ENCODE measurements around the gene TACR1. TPM values are rescaled to one million over a fixed set of nuclear protein-coding genes. Genes with fewer than 3 reads are reported as not detected.
"Not testable (repeated sequence)": the region's sequence is repeated elsewhere in the genome, so short reads cannot be mapped to it uniquely, and the experiment has no call there.

Gene TACR1
- polyA plus RNA-seq, 3 donors: 0.18 to 1.6 (median 1.2) TPM

- H3K27ac ChIP-seq (ENCODE audit: low read depth, low read length): no peak overlapping the region
- 1% methylated on average over 57 of the region's 57 CpGs for WGBS, 3 donors
These were observed 1.1 kb upstream of the TACR1 start for GRCh38 chr2:75200140-75201096.

GRCh38 chr2:75195076-75195691, 4.1 kb downstream of the TACR1 start:
- 84 to 91% (median 88%) methylated on average over 1 of the region's 1 CpG for WGBS, 3 donors

GRCh38 chr2:75194184-75194868, 5.0 kb downstream of the TACR1 start:
- WGBS, 3 donors: 73 to 76% (median 74%) methylated on average over 4 of the region's 4 CpGs
- H3K27ac ChIP-seq (ENCODE audit: low read depth, low read length): no peak overlapping the region

More at GRCh38 chr2:75195076-75195691, 4.1 kb downstream of the TACR1 start:
- H3K27ac ChIP-seq (ENCODE audit: low read depth, low read length): no peak overlapping the region

- WGBS, 3 donors: 80 to 96% (median 96%) methylated on average over 1 of the region's 1 CpG
- no peak overlapping the region for H3K27ac ChIP-seq (ENCODE audit: low read depth, low read length)
These were observed 6.8 kb downstream of the TACR1 start for GRCh38 chr2:75192496-75192895.

GRCh38 chr2:75190271-75190990, 8.9 kb downstream of the TACR1 start:
- H3K27ac ChIP-seq (ENCODE audit: low read depth, low read length): no peak overlapping the region
- 91 to 94% (median 93%) methylated on average over 3 of the region's 3 CpGs for WGBS, 3 donors

- WGBS, 3 donors: 35 to 56% (median 38%) methylated on average over 1 of the region's 1 CpG
- H3K27ac ChIP-seq (ENCODE audit: low read depth, low read length): no peak overlapping the region
These were observed 12.5 kb downstream of the TACR1 start for GRCh38 chr2:75186821-75187220.

GRCh38 chr2:75182606-75183005, 16.7 kb downstream of the TACR1 start:
- H3K27ac ChIP-seq (ENCODE audit: low read depth, low read length): no peak overlapping the region
- 96 to 97% (median 96%) methylated on average over 3 of the region's 3 CpGs for WGBS, 3 donors

GRCh38 chr2:75180476-75180875, 18.8 kb downstream of the TACR1 start:
- H3K27ac ChIP-seq (ENCODE audit: low read depth, low read length): no peak overlapping the region

- H3K27ac ChIP-seq (ENCODE audit: low read depth, low read length): no peak overlapping the region
- WGBS, 3 donors: 61 to 77% (median 76%) methylated on average over 2 of the region's 2 CpGs
These were observed 21.9 kb downstream of the TACR1 start for GRCh38 chr2:75177427-75177826.

- WGBS, 3 donors: 58 to 70% (median 69%) methylated on average over 3 of the region's 3 CpGs
These were observed 23.9 kb downstream of the TACR1 start for GRCh38 chr2:75175456-75175855.

GRCh38 chr2:75174981-75175380, 24.3 kb downstream of the TACR1 start:
- no peak overlapping the region for H3K27ac ChIP-seq (ENCODE audit: low read depth, low read length)
- WGBS, 3 donors: 90 to 94% (median 92%) methylated on average over 2 of the region's 2 CpGs

More at GRCh38 chr2:75175456-75175855, 23.9 kb downstream of the TACR1 start:
- H3K27ac ChIP-seq (ENCODE audit: low read depth, low read length): no peak overlapping the region

- no peak overlapping the region for H3K27ac ChIP-seq (ENCODE audit: low read depth, low read length)
- WGBS, 3 donors: 73 to 80% (median 77%) methylated on average over 2 of the region's 2 CpGs
These were observed 24.8 kb downstream of the TACR1 start for GRCh38 chr2:75174519-75174918.

- no peak overlapping the region for H3K27ac ChIP-seq (ENCODE audit: low read depth, low read length)
These were observed 25.6 kb downstream of the TACR1 start for GRCh38 chr2:75173740-75174139.

- WGBS, 3 donors: 93 to 94% (median 93%) methylated on average over 5 of the region's 5 CpGs
- not testable (repeated sequence) for H3K27ac ChIP-seq (ENCODE audit: low read depth, low read length)
These were observed 27.9 kb downstream of the TACR1 start for GRCh38 chr2:75171423-75171822.

- WGBS, 3 donors: 95 to 98% (median 97%) methylated on average over 2 of the region's 2 CpGs
- H3K27ac ChIP-seq (ENCODE audit: low read depth, low read length): no peak overlapping the region
These were observed 28.4 kb downstream of the TACR1 start for GRCh38 chr2:75170889-75171288.

GRCh38 chr2:75168186-75168585, 31.1 kb downstream of the TACR1 start:
- no peak overlapping the region for H3K27ac ChIP-seq (ENCODE audit: low read depth, low read length)
- 58 to 72% (median 61%) methylated on average over 2 of the region's 2 CpGs for WGBS, 3 donors

GRCh38 chr2:75166491-75166890, 32.8 kb downstream of the TACR1 start:
- no peak overlapping the region for H3K27ac ChIP-seq (ENCODE audit: low read depth, low read length)
- 86 to 90% (median 90%) methylated on average over 3 of the region's 3 CpGs for WGBS, 3 donors

- 55 to 67% (median 62%) methylated on average over 2 of the region's 2 CpGs for WGBS, 3 donors
These were observed 36.4 kb downstream of the TACR1 start for GRCh38 chr2:75162897-75163296.

GRCh38 chr2:75162259-75162658, 37.1 kb downstream of the TACR1 start:
- no peak overlapping the region for H3K27ac ChIP-seq (ENCODE audit: low read depth, low read length)

More at GRCh38 chr2:75162897-75163296, 36.4 kb downstream of the TACR1 start:
- no peak overlapping the region for H3K27ac ChIP-seq (ENCODE audit: low read depth, low read length)

Measured in adipose tissue (tissue), 3 donors.